GM19467 (cell line): ENCODE data around the gene USH2A.

Experiments used
- ATAC-seq: cut with Tn5 transposase; IDR thresholded peaks from one replicate; pipeline ENCODE4 v1.9.1; 2021; ENCODE audit warnings: mild to moderate bottlenecking, moderate library complexity; ENCODE audit not compliant: unreplicated experiment

USH2A gene

DNA sequence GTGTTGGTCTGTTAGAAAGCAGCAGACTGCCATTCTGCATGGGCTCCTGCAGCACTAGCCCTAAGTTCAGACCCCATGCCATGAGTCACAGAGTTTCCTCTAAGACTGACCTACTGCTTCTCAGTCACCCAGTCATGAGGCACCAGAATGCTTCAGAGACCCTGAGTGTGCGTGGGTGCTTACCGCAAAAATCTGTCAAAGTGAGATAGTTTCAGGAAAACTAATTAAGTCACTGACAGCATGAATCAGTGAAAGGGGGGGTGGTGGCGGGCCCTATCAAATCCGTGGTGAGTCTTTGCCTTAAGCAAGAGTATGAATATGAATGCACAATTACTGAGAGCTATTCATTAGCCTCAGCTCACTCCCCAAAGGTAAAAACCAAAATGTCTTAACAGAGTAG is 758.0 kb downstream of the USH2A start:
- ATAC-seq, result no peak

GRCh38 chr1:215661033-215661432 is 762.2 kb downstream of the USH2A start:
- no peak for ATAC-seq

DNA sequence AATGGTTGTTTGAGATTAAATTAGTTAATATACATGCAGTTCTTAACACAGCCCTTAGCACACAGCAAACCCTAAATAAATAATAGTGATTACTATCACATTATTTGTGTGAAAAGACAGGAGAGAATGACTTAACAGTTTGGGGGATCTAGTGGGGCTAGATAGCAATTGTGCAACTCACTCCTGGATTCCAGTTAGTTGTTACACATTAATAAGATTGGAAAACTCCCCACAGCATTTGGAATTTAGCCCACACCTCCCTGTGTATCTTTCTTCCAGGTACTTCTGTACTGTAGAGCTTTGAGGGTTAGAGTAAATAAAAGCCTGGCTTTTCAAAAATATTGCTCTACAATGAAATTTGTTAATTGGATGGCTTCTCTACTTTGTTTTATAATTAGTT is 763.0 kb downstream of the USH2A start:
- ATAC-seq, result no peak

DNA sequence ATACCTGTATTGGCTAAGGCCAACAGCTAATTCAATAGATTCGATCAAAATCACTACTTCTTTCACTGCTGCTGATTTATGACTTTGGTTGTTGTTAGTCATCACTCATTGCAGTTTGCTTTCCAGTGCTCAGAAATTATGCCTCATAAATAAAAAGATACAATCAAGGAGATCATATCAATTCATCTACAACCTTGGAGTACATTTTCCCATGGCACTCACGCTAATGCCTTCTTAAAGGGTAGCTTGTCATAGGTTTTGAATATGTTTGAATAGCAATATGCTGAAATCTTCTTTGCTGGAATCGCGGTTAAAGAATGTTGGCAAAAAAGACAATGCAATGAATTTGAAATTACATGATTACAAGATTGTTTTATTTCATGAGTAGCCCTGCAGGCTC is 766.2 kb downstream of the USH2A start:
- ATAC-seq, result no peak

DNA sequence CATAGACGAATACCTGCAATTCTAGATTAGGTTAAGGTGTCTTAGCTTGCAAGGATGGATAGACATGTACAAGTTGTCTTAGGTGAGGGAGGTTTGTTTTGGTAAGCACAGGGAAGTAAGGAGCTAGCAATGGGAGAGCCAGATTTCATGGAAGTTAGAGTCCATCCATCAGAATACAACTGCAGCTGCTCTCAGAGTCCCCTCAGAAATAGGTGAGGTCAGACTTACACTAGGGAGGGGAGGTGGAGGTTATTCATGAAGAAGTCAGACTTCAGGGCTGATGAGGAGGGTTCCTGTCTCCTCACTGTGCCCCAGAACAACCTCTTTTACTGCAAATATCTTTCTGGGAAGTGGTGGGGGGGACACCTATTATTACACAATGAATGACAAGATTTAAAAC is 770.9 kb downstream of the USH2A start:
- ATAC-seq, result no peak

GRCh38 chr1:215651867-215652266 is 771.4 kb downstream of the USH2A start:
- ATAC-seq, result no peak

DNA sequence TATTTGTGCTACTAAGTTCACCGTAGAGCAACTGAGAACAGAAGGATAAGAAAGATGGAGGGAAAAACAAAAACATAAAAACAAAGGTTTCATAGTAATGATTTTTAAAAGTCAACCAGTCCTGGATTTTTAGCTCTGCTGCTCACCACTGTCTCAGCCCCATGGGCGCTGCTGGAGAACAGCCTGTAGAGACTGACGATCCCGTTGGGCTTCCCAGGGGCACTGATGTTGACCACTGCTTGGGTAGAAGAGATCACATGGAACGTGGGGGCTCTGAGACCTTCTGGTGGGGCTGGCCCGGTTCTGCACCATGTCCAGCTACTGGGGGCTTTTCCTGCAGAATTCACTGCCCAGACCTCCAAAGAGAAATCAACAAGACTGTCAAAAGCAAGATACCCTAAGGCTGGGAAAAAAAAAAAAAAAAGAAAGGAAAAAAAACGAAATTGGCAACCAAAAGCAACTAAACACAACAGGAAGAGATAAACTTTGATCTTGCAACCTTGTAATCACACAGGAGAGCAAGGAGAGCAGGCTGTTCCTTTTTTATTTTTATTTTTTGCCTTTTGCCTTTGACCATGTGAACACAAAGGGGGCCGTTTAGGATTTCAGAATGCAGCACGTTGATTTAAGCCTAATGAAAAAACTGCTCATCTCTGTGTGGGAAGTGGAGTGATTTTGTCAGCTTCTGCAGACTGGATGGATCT is 772.6 kb downstream of the USH2A start:
- ATAC-seq, result no peak

DNA sequence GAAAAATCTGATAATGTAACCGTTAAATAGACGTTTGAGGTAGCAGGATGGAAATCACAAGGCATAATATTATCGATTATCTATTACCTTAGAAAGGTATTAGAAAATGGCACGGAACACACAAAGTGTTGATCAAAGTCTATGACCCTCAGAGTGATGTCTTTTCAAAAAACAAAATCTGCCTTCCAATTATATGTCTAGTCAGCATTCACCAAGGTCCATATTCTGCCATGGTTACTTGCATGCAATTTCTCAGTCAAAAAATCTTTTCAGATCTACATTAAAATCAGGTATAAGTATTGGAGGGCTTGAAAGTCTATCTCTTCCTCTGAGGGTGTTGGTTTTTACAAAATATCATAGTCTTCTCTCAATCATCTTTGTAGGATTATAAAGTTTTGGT is 774.3 kb downstream of the USH2A start:
- ATAC-seq, result no peak

- ATAC-seq, result no peak
These were observed 775.5 kb downstream of the USH2A start for GRCh38 chr1:215647738-215648137.

- no peak for ATAC-seq
These were observed 777.4 kb downstream of the USH2A start for GRCh38 chr1:215645861-215646260.

- no peak for ATAC-seq
These were observed 778.1 kb downstream of the USH2A start for GRCh38 chr1:215645182-215645581.

DNA sequence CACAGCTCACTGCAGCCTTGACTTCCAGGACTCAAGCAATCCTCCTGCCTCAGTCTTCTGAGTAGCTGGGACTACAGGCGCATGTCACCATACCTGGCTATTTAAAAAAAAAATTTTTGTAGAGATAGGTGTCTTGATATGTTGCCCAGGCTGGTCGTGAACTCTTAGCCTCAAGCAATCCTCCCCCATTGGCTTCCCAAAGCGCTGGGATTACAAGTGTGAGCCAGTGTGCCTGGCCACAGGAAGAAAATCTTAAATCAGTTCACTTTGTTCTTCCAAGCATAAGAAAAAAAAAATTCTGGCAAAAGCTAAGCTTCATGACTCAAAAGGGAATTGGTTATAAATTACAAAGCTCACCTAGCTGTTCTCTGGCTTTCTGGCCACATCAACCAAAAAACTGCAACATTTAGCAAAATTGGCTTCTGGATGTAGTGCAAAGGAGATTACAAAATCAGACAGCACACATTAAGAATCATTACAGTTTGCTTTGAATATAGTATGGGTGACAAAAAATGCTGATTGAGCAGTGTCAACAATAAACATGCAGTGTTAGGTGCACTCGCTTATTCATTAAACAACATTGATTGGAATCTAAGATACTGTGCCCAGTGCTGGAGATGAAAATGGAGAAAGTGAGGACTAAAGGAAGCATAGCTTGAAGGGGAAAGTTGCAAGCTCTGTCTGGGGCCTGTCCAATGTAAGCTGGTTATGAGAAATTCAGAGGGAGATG is 779.5 kb downstream of the USH2A start:
- no peak for ATAC-seq

- no peak for ATAC-seq
These were observed 782.7 kb downstream of the USH2A start for GRCh38 chr1:215640429-215641148.

DNA sequence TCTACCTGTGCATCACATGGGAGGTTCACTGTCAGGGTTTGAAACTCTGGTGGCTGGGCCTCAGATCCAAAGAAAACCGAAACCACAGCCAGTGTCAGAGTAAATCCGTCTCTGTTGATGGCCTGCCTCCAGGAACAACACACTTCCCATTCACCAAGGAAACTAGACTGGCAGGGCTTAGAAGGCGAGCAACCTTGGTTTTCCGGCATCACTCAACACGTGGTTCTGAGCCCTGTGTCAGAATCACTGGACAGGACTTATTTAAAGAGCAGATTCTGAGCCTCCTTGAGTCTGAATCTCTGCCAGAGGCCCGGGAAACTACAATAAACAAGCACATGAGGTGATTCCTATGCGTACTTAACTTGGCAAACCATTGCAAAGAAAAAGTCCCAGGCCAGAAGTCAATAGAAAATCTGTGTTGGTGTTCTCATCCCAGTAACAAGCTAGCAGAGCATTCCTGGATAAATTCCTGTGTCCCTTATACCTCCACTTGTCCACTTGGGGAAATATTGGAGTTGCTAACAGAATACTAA is 786.1 kb downstream of the USH2A start:
- ATAC-seq, result no peak

DNA sequence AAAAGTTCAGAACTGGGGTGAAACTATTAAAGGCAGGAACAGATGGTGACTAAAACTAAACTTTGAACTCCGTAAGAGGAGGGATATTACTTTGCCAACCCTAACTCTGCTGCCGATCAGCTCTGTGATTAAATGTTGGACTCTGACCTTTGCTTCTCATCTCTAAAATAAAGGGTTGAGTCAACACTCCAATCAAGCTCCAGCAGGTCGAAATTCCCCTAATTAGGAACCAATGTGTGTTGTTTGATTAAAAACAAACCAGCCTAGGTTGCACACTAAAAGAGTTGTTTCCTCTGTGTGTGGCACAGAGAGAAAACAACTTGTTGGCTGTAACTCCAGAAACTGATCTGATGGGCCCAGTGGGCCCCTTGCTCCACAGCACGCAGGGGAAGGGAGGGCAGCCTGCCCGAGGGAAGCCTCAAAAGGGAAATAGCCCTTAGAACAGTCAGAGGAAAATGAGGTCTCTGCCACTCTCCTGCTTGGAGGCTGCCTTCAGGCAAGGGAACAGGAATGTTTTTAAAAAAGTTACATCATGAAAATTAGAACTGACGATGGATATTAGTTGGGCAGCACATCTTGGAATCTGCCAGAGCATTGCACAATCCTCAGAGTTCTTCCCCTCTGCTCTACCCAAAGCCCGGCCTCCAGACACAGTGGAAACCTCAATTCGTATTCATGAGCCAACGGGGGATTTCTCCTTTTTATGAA is 786.8 kb downstream of the USH2A start:
- no peak for ATAC-seq

GRCh38 chr1:215635827-215636226 is 787.4 kb downstream of the USH2A start:
- ATAC-seq, result no peak

DNA sequence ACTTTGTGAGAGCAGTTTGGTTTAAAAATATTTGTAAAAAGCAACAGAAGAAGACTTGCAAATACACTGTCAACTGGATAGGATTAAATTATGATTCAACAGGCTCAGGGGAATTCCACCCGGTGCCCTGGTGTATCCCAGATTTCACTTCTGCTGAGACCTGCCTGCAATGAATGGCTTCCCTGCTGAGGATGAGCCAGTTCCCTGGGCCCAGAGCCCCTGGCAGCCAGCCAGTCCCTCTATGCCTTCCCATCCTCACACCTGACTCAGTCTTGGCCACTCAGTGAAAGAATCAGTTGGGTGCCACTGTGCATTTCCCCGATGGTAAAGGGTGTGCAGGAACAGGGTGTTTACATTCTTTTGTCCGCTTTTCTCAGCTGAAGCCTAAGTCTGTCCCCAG is 791.8 kb downstream of the USH2A start:
- ATAC-seq, result no peak

GRCh38 chr1:215631040-215631439 is 792.2 kb downstream of the USH2A start:
- ATAC-seq, result no peak

DNA sequence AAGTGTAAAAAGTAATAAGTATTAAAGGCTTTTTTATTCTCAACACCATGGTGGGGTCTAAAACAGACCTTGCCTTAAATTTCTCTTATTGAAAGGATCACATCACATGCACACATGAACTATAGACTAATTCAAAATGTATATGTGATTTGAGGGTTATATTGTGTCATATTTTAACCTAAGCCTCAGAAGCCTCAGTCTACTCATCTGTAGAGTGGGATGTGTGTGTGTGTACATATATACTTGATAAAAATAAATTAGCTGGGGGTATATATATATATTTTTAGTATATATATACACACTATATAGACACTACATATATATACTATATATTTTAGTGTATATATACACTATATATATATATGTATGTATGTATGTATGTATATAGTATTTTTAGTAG is 797.3 kb downstream of the USH2A start:
- no peak for ATAC-seq

DNA sequence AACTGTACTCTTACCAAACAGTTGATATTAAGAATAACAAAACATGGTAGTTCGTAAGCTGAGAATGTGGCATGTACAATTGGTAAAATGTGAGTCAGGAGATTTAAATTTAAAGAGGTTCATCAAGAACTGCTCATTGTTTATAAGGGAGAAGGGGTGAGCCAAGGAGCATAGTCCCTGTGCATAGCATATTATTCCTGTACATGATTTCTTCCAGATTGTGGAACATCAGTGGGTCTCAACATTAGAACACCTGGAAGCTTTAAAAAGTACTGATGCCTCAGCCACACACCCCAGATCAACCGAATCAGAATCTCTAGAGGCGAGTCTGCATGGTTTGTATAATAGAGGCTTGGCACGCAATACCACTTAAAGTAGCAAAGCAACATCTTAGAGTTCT is 800.1 kb downstream of the USH2A start:
- no peak for ATAC-seq

DNA sequence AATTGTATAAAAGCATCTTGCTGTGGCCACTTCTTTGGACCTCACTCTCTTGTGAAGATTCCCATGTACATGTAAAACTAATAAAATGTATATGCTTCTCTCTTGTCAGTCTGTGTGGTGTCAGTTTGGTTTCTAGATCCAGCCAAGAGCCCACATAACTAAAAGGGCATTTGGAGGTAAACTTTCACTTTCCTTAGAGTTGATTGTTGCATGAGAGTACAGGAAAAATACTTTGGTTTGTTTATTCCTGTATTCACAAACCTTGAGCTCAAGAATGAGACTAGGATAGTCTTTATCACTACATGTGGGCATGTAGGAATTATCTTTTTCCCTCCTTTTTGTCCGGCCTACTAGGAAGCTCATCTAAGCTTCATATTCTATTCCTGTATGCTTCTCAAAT is 805.3 kb downstream of the USH2A start:
- ATAC-seq, result no peak
